BLaER1 (cell line): ENCODE measurements around the gene EBF3.

Experiments
- H3K27ac ChIP-seq: shearing (Covaris generic); formaldehyde crosslinking; 2 replicates; pipeline ENCODE4 v1.8.1; 2022
- H3K27me3 ChIP-seq: shearing (Covaris generic); formaldehyde crosslinking; 2 replicates; pipeline ENCODE4 v1.8.1; 2022
- H3K36me3 ChIP-seq: shearing (Covaris generic); formaldehyde crosslinking; 2 replicates; pipeline ENCODE4 v1.8.1; 2022
- H3K4me1 ChIP-seq: shearing (Covaris generic); formaldehyde crosslinking; 2 replicates; pipeline ENCODE4 v1.8.1; 2022
- H3K4me2 ChIP-seq: shearing (Covaris generic); formaldehyde crosslinking; 2 replicates; pipeline ENCODE4 v1.8.1; 2022
- H3K4me3 ChIP-seq: shearing (Covaris generic); formaldehyde crosslinking; 2 replicates; pipeline ENCODE4 v1.8.1; 2022
- H3K9ac ChIP-seq: shearing (Covaris generic); formaldehyde crosslinking; 2 replicates; pipeline ENCODE4 v1.8.1; 2022
- H3K9me3 ChIP-seq: shearing (Covaris generic); formaldehyde crosslinking; 2 replicates; pipeline ENCODE4 v1.8.1; 2022
- H4K20me1 ChIP-seq: shearing (Covaris generic); formaldehyde crosslinking; 2 replicates; pipeline ENCODE4 v1.8.1; 2022
- Cebpa-rat ChIP-seq: shearing (Covaris generic); IDR thresholded peaks from 2 replicates; pipeline ENCODE4 v1.8.1; 2022

EBF3 gene

DNA sequence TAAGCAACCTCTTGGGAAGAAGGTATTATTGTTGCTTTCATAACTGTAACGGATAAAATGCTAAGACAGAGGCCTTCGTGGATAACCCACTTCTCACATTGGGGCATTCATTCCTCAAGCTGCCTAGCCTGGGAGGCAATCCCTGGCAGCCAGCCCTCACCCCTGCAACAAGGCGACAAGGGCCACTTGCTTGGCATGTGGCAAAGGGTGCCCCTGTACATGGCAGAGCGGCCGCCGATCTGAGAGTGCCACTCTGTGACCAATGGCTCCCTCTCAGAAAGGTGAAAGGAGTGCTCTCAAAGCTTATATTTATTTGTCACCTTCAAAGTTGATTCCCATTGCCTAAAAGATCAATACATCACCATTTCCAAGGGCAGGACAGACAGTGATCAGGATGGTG, 31.9 kb downstream of the EBF3 start:
- Histone ChIP-seq H3K27me3 (no peaks in the 10 kb centered on the region), H3K9me3 (no peaks in the 10 kb centered on the region), H3K4me1 (no peaks in the 10 kb centered on the region), H3K4me2 (no peak overlapping the region), H3K27ac (no peak overlapping the region), H3K4me3 (no peak overlapping the region), H4K20me1 (no peaks in the 10 kb centered on the region), H3K9ac (no peak overlapping the region), H3K36me3 (no peaks in the 10 kb centered on the region)
- no peak for TF ChIP-seq Cebpa-rat

GRCh38 chr10:129929343-129930292, 34.5 kb downstream of the EBF3 start:
- H3K36me3 ChIP-seq, result no peaks in the 10 kb centered on the region
- TF ChIP-seq Cebpa-rat, result no peak

GRCh38 chr10:129927351-129928120, 36.5 kb downstream of the EBF3 start:
- Histone ChIP-seq H3K27ac (no peak overlapping the region), H3K4me2 (no peak overlapping the region), H3K36me3 (no peaks in the 10 kb centered on the region), H3K9ac (no peak overlapping the region), H3K4me1 (peaks cover 5% of the 10 kb centered on the region; the same call in 1 of the 2 replicates), H3K27me3 (no peaks in the 10 kb centered on the region), H3K9me3 (no peaks in the 10 kb centered on the region), H3K4me3 (no peak overlapping the region), H4K20me1 (no peaks in the 10 kb centered on the region)
- no peak for TF ChIP-seq Cebpa-rat

More at GRCh38 chr10:129929343-129930292, 34.5 kb downstream of the EBF3 start:
- no peak overlapping the region for H3K4me2 ChIP-seq
- H3K27ac ChIP-seq, result no peak overlapping the region
- H3K9me3 ChIP-seq, result no peaks in the 10 kb centered on the region
- H3K9ac ChIP-seq, result no peak overlapping the region
- H3K27me3 ChIP-seq, result no peaks in the 10 kb centered on the region
- H4K20me1 ChIP-seq, result no peaks in the 10 kb centered on the region
- H3K4me3 ChIP-seq, result no peak overlapping the region
- H3K4me1 ChIP-seq, result peaks cover 5% of the 10 kb centered on the region; the same call in 1 of the 2 replicates

DNA sequence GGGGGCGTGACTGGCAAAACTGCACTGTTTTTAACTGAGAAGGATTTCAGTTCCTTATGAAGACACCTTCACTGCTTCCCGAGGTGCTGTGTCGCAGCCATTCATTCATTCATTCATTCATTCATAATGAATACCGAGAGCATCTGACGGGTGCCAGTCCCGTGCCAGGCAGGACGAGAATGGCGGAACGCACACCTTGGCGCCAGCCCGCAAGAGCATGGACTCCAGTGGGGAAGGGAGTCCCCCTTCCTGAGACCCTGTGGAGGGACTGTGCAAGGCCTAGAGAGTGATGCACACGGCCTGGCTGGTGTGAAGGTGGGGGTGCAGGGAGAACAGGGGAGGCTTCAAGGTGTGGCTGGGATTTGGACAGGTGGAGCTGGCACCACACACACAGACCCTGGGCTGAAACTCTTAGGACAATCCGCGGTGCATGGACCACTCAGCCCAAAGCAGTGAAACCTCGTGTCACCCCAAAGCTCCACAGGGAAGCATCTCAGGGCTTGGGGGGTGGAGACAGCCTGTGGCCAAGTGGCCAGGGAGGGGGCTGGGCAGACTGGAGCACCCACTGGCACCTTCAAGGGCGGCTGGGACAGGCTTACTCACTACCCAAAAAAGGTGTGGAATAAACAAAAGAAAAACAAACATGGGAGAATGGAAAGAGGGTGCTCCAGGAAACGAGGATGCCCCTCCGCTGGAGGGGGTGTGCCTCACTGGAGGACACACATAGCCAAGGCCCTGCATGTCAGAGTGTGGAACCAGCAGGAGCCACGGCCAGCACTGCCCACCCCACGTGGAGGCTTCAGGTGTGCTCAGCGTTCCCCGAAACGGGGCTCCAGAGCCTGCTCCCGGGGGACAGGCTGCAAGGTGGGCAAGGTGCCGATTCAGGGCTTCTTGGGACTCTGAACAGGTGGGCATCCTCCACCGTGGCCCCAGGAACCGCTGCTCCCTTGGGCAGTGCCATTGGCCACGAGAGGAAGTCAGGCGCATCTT, 37.7 kb downstream of the EBF3 start:
- H3K4me3 ChIP-seq, result no peak overlapping the region
- no peaks in the 10 kb centered on the region for H3K9me3 ChIP-seq
- no peaks in the 10 kb centered on the region for H3K36me3 ChIP-seq
- no peaks in the 10 kb centered on the region for H3K27me3 ChIP-seq
- peaks cover 5% of the 10 kb centered on the region; the same call in 1 of the 2 replicates for H3K4me1 ChIP-seq
- no peak overlapping the region for H3K4me2 ChIP-seq
- no peak for TF ChIP-seq Cebpa-rat
- H3K9ac ChIP-seq, result no peak overlapping the region
- H4K20me1 ChIP-seq, result no peaks in the 10 kb centered on the region
- H3K27ac ChIP-seq, result no peak overlapping the region

DNA sequence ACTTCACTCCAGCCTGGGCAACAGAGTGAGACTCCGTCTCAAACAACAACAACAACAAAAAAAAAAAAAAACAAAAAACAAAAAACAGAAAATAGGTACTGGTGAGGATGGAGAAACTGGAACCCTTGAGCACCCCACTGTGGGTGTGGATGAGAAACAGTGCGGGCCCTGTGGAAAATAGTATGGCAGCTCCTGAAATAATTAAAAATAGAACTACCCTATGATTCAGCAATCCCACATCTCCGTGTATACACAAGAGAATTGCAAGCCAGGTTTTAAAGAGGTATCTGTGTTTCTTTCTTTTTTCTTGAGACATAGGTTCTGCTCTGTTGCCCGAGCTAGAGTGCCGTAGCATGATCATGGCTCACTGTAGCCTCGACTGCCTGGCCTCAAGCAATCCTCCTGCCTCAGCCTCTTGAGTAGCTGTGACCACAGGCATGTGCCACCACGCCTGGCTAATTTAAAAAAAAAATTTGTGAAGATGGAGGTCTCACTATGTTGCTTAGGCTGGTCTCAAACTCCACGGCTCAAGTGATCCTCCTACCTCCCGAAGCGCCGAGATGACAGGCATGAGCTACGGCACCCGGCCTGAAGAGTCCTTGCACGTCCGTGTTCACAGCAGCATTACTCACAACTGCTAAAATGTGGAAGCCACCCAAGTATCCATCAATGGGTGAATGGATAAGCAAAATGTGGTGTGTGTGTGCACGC, 39.5 kb downstream of the EBF3 start:
- Histone ChIP-seq H3K27ac (no peak overlapping the region), H3K4me3 (no peak overlapping the region)
- TF ChIP-seq Cebpa-rat, result no peak

DNA sequence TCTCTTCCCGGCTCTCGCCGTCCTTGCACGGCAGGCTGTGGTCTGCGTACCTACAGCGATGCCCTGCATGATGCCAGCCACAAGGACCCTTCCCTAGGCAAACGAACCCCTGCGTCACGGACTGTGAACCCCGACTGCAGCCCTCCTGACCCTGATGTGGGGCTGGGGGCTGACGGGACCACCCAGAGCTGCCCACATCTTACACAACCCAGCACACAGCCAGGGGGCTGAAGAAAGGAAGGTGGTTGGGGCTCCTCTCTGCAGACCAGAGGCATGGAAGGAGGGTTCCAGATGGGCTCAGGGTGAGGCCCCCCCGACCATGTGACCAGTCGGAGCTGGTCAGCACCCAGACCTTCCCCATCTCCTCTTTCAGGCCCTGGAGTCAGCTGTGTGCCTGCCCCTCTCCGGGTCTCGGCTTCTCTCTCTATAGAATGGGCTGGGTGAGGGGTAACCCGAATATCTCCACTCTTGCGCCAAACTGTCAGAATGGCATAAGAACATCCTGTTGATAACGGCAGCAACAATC, 41.4 kb downstream of the EBF3 start:
- H3K9me3 ChIP-seq, result no peaks in the 10 kb centered on the region
- no peaks in the 10 kb centered on the region for H3K27me3 ChIP-seq
- no peak for TF ChIP-seq Cebpa-rat
- no peaks in the 10 kb centered on the region for H4K20me1 ChIP-seq
- no peak overlapping the region for H3K27ac ChIP-seq
- H3K36me3 ChIP-seq, result no peaks in the 10 kb centered on the region
- H3K9ac ChIP-seq, result no peak overlapping the region
- H3K4me2 ChIP-seq, result no peak overlapping the region
- H3K4me3 ChIP-seq, result no peak overlapping the region
- H3K4me1 ChIP-seq, result peaks cover 5% of the 10 kb centered on the region; the same call in 1 of the 2 replicates

More for the DNA sequence above, 39.5 kb downstream of the EBF3 start:
- peaks cover 5% of the 10 kb centered on the region; the same call in 1 of the 2 replicates for H3K4me1 ChIP-seq
- no peaks in the 10 kb centered on the region for H3K9me3 ChIP-seq
- H3K27me3 ChIP-seq, result no peaks in the 10 kb centered on the region
- no peak overlapping the region for H3K9ac ChIP-seq
- H3K36me3 ChIP-seq, result no peaks in the 10 kb centered on the region
- H4K20me1 ChIP-seq, result no peaks in the 10 kb centered on the region
- no peak overlapping the region for H3K4me2 ChIP-seq

DNA sequence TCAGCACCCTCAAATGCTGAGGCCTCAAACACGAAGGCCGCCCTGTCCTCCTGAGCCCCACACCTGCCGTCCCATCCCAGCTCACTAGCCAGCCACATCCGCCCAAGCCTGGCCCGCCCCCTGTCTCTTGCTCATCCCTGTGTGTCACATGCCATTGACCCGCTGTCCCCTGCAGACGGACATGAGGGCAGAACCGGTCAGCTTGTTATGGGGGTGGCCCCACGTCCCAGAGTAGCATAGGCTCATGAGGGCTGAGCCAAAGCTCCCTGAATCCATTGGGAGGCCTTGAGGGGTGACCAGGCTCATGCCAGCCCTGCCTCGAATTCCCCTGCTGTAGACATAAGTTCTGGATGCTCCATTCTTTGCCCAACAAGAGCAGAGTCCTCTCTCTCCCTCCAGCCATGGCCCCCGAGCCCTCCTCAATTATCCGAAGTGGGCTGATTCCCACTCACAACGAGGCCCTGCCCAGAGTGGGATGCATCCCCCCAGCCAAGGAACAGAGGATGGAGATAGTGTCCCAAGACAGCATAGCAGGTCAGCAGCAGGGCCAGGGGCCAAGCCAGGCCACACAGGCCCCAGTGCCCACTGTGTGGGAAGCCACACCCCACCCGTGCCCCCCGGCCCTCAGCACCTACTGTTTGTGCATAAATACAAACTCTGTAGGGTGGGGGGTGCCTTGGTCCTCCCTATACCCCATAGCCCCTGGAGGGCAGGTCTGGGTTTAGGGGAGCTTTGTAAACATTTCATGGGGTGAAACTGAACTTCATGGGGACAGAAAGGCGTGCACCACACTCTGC, 42.1 kb downstream of the EBF3 start:
- no peak overlapping the region for H3K4me2 ChIP-seq
- H3K27me3 ChIP-seq, result no peaks in the 10 kb centered on the region
- no peaks in the 10 kb centered on the region for H3K9me3 ChIP-seq
- H3K4me3 ChIP-seq, result no peak overlapping the region
- no peaks in the 10 kb centered on the region for H4K20me1 ChIP-seq
- peaks cover 4% of the 10 kb centered on the region; the same call in 1 of the 2 replicates for H3K4me1 ChIP-seq
- H3K36me3 ChIP-seq, result no peaks in the 10 kb centered on the region
- no peak overlapping the region for H3K27ac ChIP-seq
- TF ChIP-seq Cebpa-rat, result no peak
- H3K9ac ChIP-seq, result no peak overlapping the region
